Urothelium cell line (cell line): Measurements from ENCODE around the gene SRGAP1.
"Not testable (repeated sequence)": the region's sequence is repeated elsewhere in the genome, so short reads cannot be mapped to it uniquely, and the experiment has no call there.

Experiments
- DNase-seq: peaks from one replicate; pipeline ENCODE4 v3.0.0; 2011; ENCODE audit warnings: low spot score, mixed read lengths
- FAIRE-seq: peaks from 2 replicates; lab custom pipeline; 2011; peaks lifted over from hg19 to GRCh38; lab: Jason Lieb, UNC

Gene SRGAP1

DNA sequence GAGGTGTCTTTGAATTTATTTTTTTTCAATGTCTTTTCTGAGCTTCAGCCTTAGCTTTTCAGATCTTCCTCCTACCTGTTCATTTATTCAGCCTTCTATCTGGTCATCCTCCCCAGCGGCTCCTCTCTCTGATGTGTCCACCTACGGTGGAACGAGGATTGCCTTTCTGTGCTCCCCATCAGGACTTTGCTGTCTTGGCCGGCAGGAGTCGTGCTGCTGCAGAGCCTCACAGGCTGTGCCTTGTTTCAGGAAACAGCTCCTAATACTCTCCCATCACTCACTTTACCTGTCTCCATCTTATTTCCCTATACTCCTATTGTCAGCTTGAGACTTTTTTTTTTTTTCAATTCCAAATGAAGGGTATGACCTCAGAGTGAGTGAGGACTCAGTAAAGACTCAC, 300.7 kb downstream of the SRGAP1 start:
- FAIRE-seq (no peak), DNase-seq (no peak)

DNA sequence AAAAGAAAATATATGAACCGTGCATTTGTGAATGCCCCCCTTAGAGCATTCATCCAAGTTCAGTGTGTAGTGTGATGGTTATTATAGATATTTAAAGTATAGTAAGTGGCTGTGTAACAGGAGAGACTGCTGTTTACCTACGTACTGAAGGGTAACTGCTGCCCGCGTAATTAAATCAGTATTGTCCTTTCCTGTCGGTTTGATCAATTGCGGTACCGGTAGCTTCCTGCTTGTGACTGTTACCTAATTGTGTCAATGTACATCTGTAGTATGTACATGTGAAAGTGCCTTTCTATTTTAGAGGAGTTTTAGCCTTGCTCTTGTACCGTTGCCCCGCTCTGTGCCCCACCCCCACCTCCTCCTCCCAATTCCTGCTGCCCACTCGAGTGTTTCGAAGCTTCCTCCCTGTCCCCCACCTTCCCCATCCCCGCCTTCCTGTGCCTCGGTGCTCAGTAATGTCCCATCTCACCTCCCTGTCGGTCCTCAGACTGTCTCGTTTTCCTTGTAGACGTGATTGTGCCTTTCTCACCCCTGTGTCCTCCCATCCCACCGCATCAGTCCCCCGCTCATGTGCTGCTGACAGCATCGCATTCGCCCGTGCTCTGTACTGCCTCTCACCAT, 302.6 kb downstream of the SRGAP1 start:
- FAIRE-seq, result no peak

GRCh38 chr12:64147875-64148274, 303.4 kb downstream of the SRGAP1 start:
- no peak for DNase-seq
- FAIRE-seq, result no peak

More for the DNA sequence above, 302.6 kb downstream of the SRGAP1 start:
- DNase-seq, result no peak

DNA sequence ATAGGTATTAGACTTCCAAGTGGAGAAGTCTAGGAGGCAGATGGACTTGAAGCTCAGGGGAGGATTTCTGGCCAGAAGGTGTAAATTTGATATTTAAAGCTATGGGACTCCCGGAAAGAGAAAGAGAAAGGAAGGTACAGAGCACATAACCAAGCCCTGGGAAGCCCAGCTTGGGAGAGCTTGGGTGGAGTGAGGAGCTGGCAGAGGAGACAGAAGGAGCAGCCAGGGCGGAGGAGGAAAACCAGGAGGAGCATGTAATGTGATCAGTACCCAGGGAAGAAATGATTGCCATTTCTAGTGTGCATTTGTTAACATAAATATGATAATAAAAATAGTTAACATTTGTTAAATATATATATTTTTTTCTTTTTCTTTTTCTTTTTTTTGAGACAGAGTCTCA, 310.2 kb downstream of the SRGAP1 start:
- no peak for FAIRE-seq
- no peak for DNase-seq

DNA sequence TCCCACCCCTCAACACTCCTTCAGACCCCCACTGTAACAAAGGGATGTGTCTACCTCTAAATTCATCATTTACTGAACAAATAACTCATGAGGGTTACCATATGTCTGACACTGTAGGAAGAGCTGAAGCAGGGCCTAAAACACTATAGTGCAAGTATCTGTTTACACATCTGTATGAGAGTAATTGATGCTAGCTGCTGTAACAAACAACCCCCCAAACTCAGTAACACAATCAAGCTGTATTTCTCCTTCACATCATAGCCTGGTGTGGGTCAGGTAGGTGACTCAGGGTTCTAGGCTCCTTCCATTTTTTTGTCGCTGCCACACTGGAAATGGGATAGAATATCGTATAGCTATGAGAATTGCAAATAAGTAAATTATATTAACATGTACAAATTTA, 312.6 kb downstream of the SRGAP1 start:
- FAIRE-seq, result no peak
- DNase-seq, result no peak

DNA sequence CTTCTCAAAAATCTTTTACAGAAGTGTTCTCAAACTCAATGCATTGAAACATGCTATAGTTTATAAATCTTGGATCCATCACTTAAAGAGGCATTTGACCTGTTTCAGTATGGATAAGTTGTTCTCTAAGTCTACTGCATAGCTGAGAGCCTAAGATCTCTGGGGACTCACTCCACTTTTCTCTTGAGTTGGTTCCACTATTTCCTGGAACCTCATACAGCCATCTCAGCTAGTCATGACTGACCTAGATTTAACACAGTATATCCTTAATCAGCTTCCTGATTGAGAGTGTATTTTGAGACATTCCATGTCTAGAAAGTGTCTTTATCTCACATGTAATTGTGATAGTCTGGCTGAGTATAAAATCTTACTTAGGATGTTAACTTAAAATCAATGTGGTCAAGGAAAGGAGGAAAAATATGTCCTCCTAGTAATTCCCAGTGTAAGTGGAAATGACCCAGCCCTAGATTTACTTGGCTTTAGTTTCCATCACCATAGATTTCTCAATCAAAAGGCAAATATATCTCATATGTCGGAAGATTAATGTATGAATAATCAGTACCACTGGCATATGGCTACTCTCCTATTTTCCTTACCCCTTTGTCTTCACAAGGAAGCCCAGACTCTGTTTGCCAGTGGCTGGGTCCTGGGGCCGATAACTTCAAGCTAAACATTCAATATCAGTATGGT, 315.7 kb downstream of the SRGAP1 start:
- DNase-seq (no peak), FAIRE-seq (no peak)

GRCh38 chr12:64160711-64161060, 316.2 kb downstream of the SRGAP1 start:
- DNase-seq (no peak), FAIRE-seq (no peak)

GRCh38 chr12:64166606-64167005, 322.1 kb downstream of the SRGAP1 start:
- FAIRE-seq, result not testable (repeated sequence)

GRCh38 chr12:64167041-64167440, 322.5 kb downstream of the SRGAP1 start:
- not testable (repeated sequence) for DNase-seq, FAIRE-seq

More at GRCh38 chr12:64166606-64167005, 322.1 kb downstream of the SRGAP1 start:
- not testable (repeated sequence) for DNase-seq

DNA sequence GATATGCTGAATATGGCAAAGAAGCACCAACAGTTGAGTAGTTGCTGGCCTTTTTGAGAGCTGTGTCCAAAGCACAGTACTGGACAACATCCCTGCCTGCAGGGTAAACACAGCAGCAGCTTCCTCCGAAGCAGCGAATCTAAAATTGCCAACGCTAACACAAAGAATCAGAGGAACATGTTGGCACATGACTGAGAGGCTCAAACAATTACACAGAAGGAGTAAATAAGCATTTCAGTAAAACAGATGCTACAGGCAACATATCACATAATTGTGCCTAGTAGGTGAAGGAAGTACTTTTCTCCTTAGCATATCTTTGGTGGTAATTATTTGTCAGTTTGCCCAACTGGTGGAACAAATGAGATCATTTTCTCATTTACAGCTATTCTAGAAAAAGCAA, 325.5 kb downstream of the SRGAP1 start:
- FAIRE-seq (no peak), DNase-seq (no peak)

- FAIRE-seq (no peak), DNase-seq (no peak)
Measured at GRCh38 chr12:64170730-64171129, 326.2 kb downstream of the SRGAP1 start.

DNA sequence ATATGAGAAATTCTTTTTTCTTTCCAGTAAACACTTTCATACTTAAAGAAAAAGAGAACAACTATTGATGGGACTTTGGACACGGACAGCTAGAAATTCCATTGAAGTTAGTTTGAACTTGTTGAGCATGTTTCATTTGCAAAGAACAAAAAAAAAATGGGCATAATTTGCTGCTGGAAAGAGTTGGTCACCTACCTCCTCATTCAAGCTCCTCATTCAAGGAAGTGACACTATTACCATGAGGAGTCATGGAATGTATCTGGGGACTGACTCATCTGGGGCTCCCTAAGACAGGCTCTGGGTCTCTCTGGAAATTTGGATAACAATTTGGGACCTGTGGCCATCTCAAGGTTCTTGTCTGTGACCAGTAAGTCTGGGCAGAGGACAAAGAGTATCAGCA, 327.2 kb downstream of the SRGAP1 start:
- DNase-seq, result peak; percentile 56
- FAIRE-seq, result no peak

- DNase-seq (no peak), FAIRE-seq (no peak)
Measured at GRCh38 chr12:64172143-64172970, 327.9 kb downstream of the SRGAP1 start.

GRCh38 chr12:64173456-64173855, 329.0 kb downstream of the SRGAP1 start:
- FAIRE-seq (no peak), DNase-seq (no peak)

DNA sequence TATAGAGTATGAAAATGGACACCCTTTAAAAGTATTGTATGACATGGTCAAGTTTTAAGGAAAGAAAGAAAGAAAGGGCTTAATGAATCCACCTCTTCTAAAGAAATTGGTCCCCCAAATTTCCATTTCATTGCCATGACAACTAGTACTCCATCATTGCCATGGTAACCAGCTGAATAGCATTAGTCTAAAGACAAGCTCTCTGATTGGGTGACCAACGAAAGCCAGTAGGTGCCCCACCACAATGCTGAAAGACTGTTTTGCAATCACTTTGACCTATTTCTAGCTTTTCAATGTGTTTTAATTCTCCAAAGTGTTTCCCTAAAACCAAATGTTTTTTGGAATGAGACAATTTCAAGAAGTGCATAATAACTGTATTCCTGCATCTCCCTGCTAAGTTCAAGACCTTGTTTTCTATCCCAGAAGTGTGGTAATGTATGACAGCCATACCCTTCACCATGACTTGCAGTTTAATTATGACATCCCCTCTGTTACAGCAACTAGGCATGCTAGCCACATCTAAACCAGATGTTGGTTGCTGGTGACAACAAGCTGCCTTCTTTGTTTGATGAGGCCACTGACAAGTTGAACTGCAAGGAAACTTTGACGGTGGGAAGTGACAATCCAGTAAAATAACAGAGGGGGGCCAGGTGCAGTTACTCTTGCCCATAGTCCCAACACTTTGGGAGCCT, 330.9 kb downstream of the SRGAP1 start:
- no peak for FAIRE-seq
- DNase-seq, result no peak

DNA sequence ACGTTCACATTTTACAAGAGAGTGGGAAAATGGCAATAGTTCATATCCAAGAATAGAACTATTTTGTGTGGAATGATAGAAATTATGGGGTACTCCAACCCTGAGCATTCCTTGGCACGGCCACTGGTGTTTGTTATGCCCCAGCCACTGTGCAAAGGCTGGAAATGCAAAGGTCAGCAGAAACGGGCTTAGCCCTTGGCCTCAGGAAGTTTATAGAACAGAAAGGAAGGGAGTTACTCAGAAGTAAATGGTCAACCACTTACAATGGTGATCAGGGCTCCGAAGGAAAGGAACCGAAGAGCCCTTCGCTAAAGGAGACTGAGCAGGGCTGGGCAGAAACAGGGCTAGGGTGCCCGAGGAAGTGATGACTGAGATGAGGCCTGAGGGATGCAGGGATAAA, 332.5 kb downstream of the SRGAP1 start:
- FAIRE-seq (no peak), DNase-seq (no peak)

DNA sequence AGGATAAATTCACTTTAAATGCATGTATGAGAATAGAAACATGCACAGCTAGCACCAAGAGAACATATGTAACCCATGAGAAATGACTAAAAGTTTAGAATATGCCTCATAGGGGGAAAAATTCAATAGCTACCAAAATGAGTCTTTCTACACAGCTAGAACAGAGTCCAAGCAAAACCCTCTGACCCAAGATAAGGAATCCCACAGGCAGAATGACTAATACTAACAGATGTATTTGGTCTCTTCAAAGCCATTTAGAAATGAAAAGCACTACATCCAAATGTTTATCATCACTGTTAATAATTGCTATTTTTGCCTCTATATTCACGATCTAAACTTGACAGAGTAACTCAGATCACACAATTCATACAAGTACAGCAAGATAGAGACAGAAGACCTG, 333.6 kb downstream of the SRGAP1 start:
- DNase-seq (no peak), FAIRE-seq (no peak)

GRCh38 chr12:64180951-64181350, 336.5 kb downstream of the SRGAP1 start:
- DNase-seq, result no peak
- FAIRE-seq, result no peak

DNA sequence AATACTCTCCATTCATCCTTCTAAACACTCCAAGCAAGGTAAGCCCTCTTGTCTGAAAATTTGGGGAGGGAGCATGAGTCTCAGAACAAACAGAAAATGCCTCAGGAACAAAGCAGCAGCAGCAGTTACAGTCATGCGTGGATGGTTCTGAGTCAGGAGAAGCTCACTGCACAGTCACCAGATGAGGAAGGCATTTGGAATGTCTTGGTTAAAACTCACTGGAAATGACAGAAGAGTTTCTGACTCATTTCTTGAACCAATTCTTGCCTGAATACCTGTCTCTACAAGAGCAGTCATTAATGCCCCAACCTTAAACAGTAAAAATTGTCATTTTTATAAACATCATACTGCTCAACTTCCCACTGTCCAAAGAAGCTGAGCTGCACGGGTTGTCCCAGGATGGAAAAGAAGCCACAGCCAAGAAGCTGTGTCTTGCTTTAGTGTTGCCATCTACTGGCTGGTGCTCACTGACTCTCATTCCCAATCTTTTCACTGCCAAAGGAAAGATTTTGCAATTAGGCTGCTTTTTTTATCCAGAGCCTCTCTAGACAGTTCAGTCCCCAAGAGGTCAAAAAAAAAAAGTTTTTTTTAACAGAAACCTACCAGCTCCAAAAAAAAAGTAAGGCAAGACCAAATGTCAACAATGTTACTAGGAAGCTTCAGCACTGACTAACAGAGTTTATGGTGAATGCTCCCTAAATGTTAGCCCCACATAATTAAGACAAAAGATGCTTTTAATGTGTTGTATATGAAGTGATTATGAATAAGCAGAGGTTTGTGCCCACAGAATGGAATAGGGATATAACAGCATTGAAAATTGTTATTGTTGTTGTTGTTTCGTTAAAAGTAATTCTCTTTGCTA, 337.2 kb downstream of the SRGAP1 start:
- DNase-seq (peak; percentile 84), FAIRE-seq (peak; percentile 67)

- FAIRE-seq (no peak), DNase-seq (no peak)
Measured at GRCh38 chr12:64184216-64184615, 339.7 kb downstream of the SRGAP1 start.
